HepG2 (cell line): ENCODE data around the gene SFXN5. TPM values are rescaled to one million over a fixed set of nuclear protein-coding genes. Genes with fewer than 3 reads are reported as not detected.

Experiments
- ATAC-seq: fragments of 200-7000 bp; cut with Tn5 transposase; 3 replicates; pipeline ENCODE4 v1.9.1; 2020; ENCODE audit warnings: mild to moderate bottlenecking, moderate library complexity
- BruUV-seq: library from RNA; stranded (reverse); fragments of 400-500 nt; replicated peaks from 2 replicates; lab custom pipeline; 2021; lab: Mats Ljungman, UMichigan
- CTCF ChIA-PET: fragments of 300-600 bp; formaldehyde crosslinking; extraction: SDS; loops from one replicate; lab custom pipeline; 2021; ENCODE audit warnings: low total read pairs, inconsistent platforms, low intra/inter-chr PET ratio; lab: Yijun Ruan, JAX
- POLR2A ChIA-PET: fragments of 350-600 bp; sonication (Branson Sonifier 250); formaldehyde crosslinking; loops from one replicate; lab custom pipeline; 2020; ENCODE audit warnings: antibody characterized with exemption, inconsistent platforms; lab: Yijun Ruan, JAX
- DNase-seq: peaks from one replicate; pipeline ENCODE4 v3.0.0-alpha.2; 2015; ENCODE audit warnings: low spot score
- FAIRE-seq: peaks from 3 replicates; lab custom pipeline; 2011; peaks lifted over from hg19 to GRCh38; lab: Jason Lieb, UNC
- H2AFZ ChIP-seq: one replicate; pipeline ENCODE4 v1.6.1; 2011; ENCODE audit warnings: low read length, inconsistent platforms
- H3K27ac ChIP-seq: fragments of 300-600 bp; 3 replicates; pipeline ENCODE4 v1.8.0; 2011; ENCODE audit warnings: mixed run types, mild to moderate bottlenecking, mixed read lengths, low read length, inconsistent platforms; ENCODE audit not compliant: insufficient read depth; ENCODE audit errors: extremely low read length
- H3K27me3 ChIP-seq, 2 experiments: fragments of 200-600 bp in 1 of 2; 2 replicates in 1 of 2; 3 replicates in 1 of 2; pipeline versions ENCODE4 v1.6.0 to v1.8.0; 2011; ENCODE audit warnings: low read length in 2 of 2, mild to moderate bottlenecking in 2 of 2, moderate library complexity in 2 of 2, inconsistent platforms in 1 of 2; ENCODE audit not compliant: insufficient read depth in 2 of 2, control insufficient read depth in 1 of 2
- H3K36me3 ChIP-seq, 2 experiments: fragments of 200-600 bp in 1 of 2; replicated peaks in 1 of 2; 2 replicates in 1 of 2; 3 replicates in 1 of 2; pipeline versions ENCODE4 v1.5.1 to v1.8.0; 2011; ENCODE audit warnings: low read length in 2 of 2, inconsistent platforms in 1 of 2; ENCODE audit not compliant: insufficient read depth in 2 of 2, control insufficient read depth in 1 of 2
- H3K4me1 ChIP-seq: 2 replicates; pipeline ENCODE4 v1.5.1; 2012; ENCODE audit warnings: low read length, inconsistent platforms; ENCODE audit not compliant: insufficient read depth
- H3K4me2 ChIP-seq: 2 replicates; pipeline ENCODE4 v1.6.0; 2011; ENCODE audit warnings: low read depth, low read length, inconsistent platforms
- H3K4me3 ChIP-seq, 3 experiments: fragments of 200-600 bp in 1 of 3; sonication (generic), shearing (Covaris generic) in 1 of 3; replicated peaks in 1 of 3; 2 replicates each; pipeline ENCODE4 v1.5.1; 2011 to 2016; ENCODE audit warnings: low read length in 3 of 3, inconsistent platforms in 2 of 3, low read depth in 2 of 3, mild to moderate bottlenecking in 2 of 3, control low read depth in 1 of 3, mixed read lengths in 1 of 3; ENCODE audit not compliant: insufficient read depth in 1 of 3
- H3K79me2 ChIP-seq: one replicate; pipeline ENCODE4 v1.6.1; 2011; ENCODE audit warnings: low read length, inconsistent platforms; ENCODE audit not compliant: insufficient read depth
- H3K9ac ChIP-seq: 2 replicates; pipeline ENCODE4 v1.6.0; 2011; ENCODE audit warnings: mild to moderate bottlenecking, low read depth, low read length, inconsistent platforms; ENCODE audit not compliant: insufficient read depth
- H3K9me3 ChIP-seq: 2 replicates; pipeline ENCODE4 v1.5.1; 2012; ENCODE audit warnings: mild to moderate bottlenecking, low read length
- H4K20me1 ChIP-seq: 2 replicates; pipeline ENCODE4 v1.6.0; 2011; ENCODE audit warnings: inconsistent platforms, mild to moderate bottlenecking, low read length, moderate library complexity; ENCODE audit not compliant: insufficient read depth
- BCL6 ChIP-seq: IDR thresholded peaks from 2 replicates; pipeline ENCODE4 v1.6.1; 2016; ENCODE audit warnings: missing genetic modification reagents, missing compliant biosample characterization
- HNF4G ChIP-seq, 2 experiments: sonication (generic) in 1 of 2; formaldehyde crosslinking in 1 of 2; IDR thresholded peaks; 2 replicates each; pipeline versions ENCODE4 v1.4.0 to v1.6.1; 2011 to 2020; ENCODE audit warnings: borderline replicate concordance in 2 of 2, low read depth in 2 of 2, mild to moderate bottlenecking in 2 of 2, low read length in 1 of 2, missing genetic modification reagents in 1 of 2, moderate library complexity in 1 of 2
- ISL2 ChIP-seq: sonication (generic); formaldehyde crosslinking; IDR thresholded peaks from 2 replicates; pipeline ENCODE4 v1.5.0; 2020; ENCODE audit warnings: missing genetic modification reagents
- MIXL1 ChIP-seq: IDR thresholded peaks from 2 replicates; pipeline ENCODE4 v1.6.1; 2016
- MTF2 ChIP-seq: sonication (generic); formaldehyde crosslinking; IDR thresholded peaks from 2 replicates; pipeline ENCODE4 v1.5.0; 2020; ENCODE audit warnings: missing genetic modification reagents, borderline replicate concordance
- MXD3 ChIP-seq: IDR thresholded peaks from 2 replicates; pipeline ENCODE4 v1.6.1; 2016; ENCODE audit warnings: mild to moderate bottlenecking, missing biosample characterization, missing genetic modification reagents
- NBN ChIP-seq: fragments of 450-650 bp; conservative IDR thresholded peaks from 2 replicates; pipeline ENCODE4 v1.6.1; 2017
- SUZ12 ChIP-seq: fragments of 150-350 bp; IDR thresholded peaks from 2 replicates; pipeline ENCODE4 v1.6.1; 2014; ENCODE audit warnings: low read depth, low read length
- ZNF432 ChIP-seq: sonication (generic); formaldehyde crosslinking; IDR thresholded peaks from 2 replicates; pipeline ENCODE4 v1.5.0; 2020; ENCODE audit warnings: missing genetic modification reagents, mild to moderate bottlenecking, borderline replicate concordance
- ZNF644 ChIP-seq: IDR thresholded peaks from 2 replicates; pipeline ENCODE4 v1.6.1; 2016; ENCODE audit warnings: low read depth
- WGBS: methylation state at CpG from one replicate; pipeline ENCODE4 v1.1.6; 2017; ENCODE audit warnings: low lambda C conversion rate; 5-methylcytosine and 5-hydroxymethylcytosine counted together
- in situ Hi-C: cut with HindIII; loops from 2 replicates; pipeline ENCODE4 v1.10.0; 2017; ENCODE audit warnings: low pct_unique_long_range_greater_than_20kb; ENCODE audit not compliant: extremely low pct_ligation_motif_present
- intact Hi-C: fragments of 100-400 bp; cut with micrococcal nuclease; formaldehyde crosslinking; loops from one replicate; pipeline ENCODE4 v1.10.0; 2022; ENCODE audit not compliant: unreplicated experiment
- polyA plus RNA-seq, 8 experiments: library from polyadenylated mRNA; depleted of rRNA in 3 of 8; stranded (reverse) in 7 of 8; unstranded in 1 of 8; fragments of >200 nt; fragmentation: Illumina TruSeq in 4 of 8; extraction: Trizol in 4 of 8; gene quantifications; 2 replicates each; pipeline versions ENCODE4 v1.2.1 to v1.2.3, GENCODE V29; 2011 to 2016; ENCODE audit warnings: low read depth in 4 of 8, missing spikeins in 1 of 8, mixed read lengths in 1 of 8; ENCODE audit not compliant: insufficient read depth in 1 of 8
- total RNA-seq, 5 experiments: library from RNA; depleted of rRNA; stranded (reverse); fragments of >200 nt; fragmentation: Illumina TruSeq; extraction: Trizol; gene quantifications; 2 replicates each; pipeline ENCODE4 v1.2.3, GENCODE V29; 2016; ENCODE audit warnings: low read depth in 1 of 5
- TF ChIP-seq, protein P1 (sequence below): sonication (generic); formaldehyde crosslinking; IDR thresholded peaks from 2 replicates; pipeline ENCODE4 v1.4.0; 2020; ENCODE audit warnings: missing genetic modification reagents, borderline replicate concordance
- TF ChIP-seq, protein P2 (sequence below): sonication (generic); formaldehyde crosslinking; conservative IDR thresholded peaks from 2 replicates; pipeline ENCODE4 v1.4.0; 2020; ENCODE audit warnings: missing genetic modification reagents
- TF ChIP-seq, protein P3 (sequence below): sonication (generic); formaldehyde crosslinking; IDR thresholded peaks from 2 replicates; pipeline ENCODE4 v1.8.1; 2023; ENCODE audit warnings: mild to moderate bottlenecking, missing genetic modification reagents, borderline replicate concordance
- TF ChIP-seq, protein P4 (sequence below): sonication (generic); formaldehyde crosslinking; IDR thresholded peaks from 2 replicates; pipeline ENCODE4 v1.5.0; 2020; ENCODE audit warnings: missing genetic modification reagents

SFXN5 gene
- total and polyA plus RNA-seq, 2 of the 13 experiments (the other 11 are each of a cell fraction or from before 2014, with no cell fraction given), result 34.9 to 37.4 TPM

DNA sequence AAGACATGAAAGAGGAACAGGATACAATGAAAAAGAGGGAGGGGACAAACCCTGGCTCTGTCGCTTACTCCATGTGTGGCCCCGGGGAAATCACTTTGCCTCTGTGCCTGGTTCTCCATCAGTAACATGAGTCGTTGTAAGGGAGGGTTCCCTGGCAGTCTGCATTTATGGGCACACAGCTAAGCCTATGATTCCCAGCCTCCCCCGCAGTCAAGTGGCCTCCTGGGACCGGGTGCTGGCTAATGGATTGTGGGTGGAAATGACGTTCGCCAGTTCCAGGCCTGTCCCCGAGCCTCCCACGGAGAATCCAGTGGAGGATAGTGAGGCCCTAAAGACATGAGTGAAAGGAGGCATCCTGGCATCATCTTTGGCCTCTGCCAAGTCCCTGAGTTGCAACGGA lies 42.7 kb downstream of the SFXN5 start (continued):
- TF ChIP-seq, protein P1, sequence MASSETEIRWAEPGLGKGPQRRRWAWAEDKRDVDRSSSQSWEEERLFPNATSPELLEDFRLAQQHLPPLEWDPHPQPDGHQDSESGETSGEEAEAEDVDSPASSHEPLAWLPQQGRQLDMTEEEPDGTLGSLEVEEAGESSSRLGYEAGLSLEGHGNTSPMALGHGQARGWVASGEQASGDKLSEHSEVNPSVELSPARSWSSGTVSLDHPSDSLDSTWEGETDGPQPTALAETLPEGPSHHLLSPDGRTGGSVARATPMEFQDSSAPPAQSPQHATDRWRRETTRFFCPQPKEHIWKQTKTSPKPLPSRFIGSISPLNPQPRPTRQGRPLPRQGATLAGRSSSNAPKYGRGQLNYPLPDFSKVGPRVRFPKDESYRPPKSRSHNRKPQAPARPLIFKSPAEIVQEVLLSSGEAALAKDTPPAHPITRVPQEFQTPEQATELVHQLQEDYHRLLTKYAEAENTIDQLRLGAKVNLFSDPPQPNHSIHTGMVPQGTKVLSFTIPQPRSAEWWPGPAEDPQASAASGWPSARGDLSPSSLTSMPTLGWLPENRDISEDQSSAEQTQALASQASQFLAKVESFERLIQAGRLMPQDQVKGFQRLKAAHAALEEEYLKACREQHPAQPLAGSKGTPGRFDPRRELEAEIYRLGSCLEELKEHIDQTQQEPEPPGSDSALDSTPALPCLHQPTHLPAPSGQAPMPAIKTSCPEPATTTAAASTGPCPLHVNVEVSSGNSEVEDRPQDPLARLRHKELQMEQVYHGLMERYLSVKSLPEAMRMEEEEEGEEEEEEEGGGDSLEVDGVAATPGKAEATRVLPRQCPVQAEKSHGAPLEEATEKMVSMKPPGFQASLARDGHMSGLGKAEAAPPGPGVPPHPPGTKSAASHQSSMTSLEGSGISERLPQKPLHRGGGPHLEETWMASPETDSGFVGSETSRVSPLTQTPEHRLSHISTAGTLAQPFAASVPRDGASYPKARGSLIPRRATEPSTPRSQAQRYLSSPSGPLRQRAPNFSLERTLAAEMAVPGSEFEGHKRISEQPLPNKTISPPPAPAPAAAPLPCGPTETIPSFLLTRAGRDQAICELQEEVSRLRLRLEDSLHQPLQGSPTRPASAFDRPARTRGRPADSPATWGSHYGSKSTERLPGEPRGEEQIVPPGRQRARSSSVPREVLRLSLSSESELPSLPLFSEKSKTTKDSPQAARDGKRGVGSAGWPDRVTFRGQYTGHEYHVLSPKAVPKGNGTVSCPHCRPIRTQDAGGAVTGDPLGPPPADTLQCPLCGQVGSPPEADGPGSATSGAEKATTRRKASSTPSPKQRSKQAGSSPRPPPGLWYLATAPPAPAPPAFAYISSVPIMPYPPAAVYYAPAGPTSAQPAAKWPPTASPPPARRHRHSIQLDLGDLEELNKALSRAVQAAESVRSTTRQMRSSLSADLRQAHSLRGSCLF (CRISPR knock-in tag), result no peak

GRCh38 chr2:73027340-73027739 lies 44.2 kb downstream of the SFXN5 start:
- H3K9ac ChIP-seq, result no peak overlapping the region
- no peak overlapping the region for H3K27ac ChIP-seq
- H3K79me2 ChIP-seq, result peaks cover 2% of the 10 kb centered on the region
- TF ChIP-seq, protein P2, sequence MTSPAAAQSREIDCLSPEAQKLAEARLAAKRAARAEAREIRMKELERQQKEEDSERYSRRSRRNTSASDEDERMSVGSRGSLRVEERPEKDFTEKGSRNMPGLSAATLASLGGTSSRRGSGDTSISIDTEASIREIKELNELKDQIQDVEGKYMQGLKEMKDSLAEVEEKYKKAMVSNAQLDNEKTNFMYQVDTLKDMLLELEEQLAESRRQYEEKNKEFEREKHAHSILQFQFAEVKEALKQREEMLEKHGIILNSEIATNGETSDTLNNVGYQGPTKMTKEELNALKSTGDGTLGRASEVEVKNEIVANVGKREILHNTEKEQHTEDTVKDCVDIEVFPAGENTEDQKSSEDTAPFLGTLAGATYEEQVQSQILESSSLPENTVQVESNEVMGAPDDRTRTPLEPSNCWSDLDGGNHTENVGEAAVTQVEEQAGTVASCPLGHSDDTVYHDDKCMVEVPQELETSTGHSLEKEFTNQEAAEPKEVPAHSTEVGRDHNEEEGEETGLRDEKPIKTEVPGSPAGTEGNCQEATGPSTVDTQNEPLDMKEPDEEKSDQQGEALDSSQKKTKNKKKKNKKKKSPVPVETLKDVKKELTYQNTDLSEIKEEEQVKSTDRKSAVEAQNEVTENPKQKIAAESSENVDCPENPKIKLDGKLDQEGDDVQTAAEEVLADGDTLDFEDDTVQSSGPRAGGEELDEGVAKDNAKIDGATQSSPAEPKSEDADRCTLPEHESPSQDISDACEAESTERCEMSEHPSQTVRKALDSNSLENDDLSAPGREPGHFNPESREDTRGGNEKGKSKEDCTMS (CRISPR knock-in tag), result no peak
- no peak for TF ChIP-seq ZNF432
- TF ChIP-seq MTF2 (CRISPR knock-in tag), result no peak
- no peak for TF ChIP-seq NBN
- no peak for TF ChIP-seq ISL2 (CRISPR knock-in tag)
- TF ChIP-seq, protein P3, sequence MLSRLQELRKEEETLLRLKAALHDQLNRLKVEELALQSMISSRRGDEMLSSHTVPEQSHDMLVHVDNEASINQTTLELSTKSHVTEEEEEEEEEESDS (CRISPR knock-in tag), result no peak
- TF ChIP-seq BCL6 (CRISPR knock-in tag), result no peak
- no peak for TF ChIP-seq HNF4G (IDR thresholded peaks at IDR 0.05; ENCODE audit: borderline replicate concordance, low read depth, low read length)
- TF ChIP-seq HNF4G (CRISPR knock-in tag; IDR thresholded peaks at IDR 0.05; ENCODE audit: borderline replicate concordance, low read depth), result no peak
- TF ChIP-seq ZNF644 (CRISPR knock-in tag), result no peak
- no peak for TF ChIP-seq SUZ12
- TF ChIP-seq MIXL1 (CRISPR knock-in tag), result no peak
- TF ChIP-seq, protein P4, sequence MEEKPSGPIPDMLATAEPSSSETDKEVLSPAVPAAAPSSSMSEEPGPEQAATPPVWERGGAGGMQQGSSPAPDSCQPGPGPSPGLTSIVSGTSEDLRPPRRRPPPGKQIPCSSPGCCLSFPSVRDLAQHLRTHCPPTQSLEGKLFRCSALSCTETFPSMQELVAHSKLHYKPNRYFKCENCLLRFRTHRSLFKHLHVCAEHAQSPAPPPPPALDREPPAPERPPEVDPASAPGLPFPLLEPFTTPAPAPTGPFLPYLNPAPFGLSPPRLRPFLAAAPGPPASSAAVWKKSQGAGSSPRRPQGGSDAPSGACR (CRISPR knock-in tag), result no peak
- TF ChIP-seq MXD3 (CRISPR knock-in tag), result no peak
- H3K4me3 ChIP-seq, result no peak overlapping the region
- no TSS peak for BruUV-seq
- no peak overlapping the region for H2AFZ ChIP-seq
- CTCF ChIA-PET, result no interaction called here
- peaks cover 39% of the 10 kb centered on the region for H3K4me1 ChIP-seq
- H3K9me3 ChIP-seq, result no peaks in the 10 kb centered on the region
- in situ Hi-C loops, result no loop called here
- FAIRE-seq, result no peak
- no peaks in the 10 kb centered on the region for H4K20me1 ChIP-seq
- ATAC-seq, result no peak
- H3K36me3 ChIP-seq, result peaks cover 5 to 19% of the 10 kb centered on the region in 2 experiments; a peak in 3 of 5 replicates
- intact Hi-C loops, result no loop called here
- H3K4me2 ChIP-seq, result no peak overlapping the region
- no peaks in the 10 kb centered on the region for H3K27me3 ChIP-seq
- POLR2A ChIA-PET, result no interaction called here
- 97% methylated on average over 1 of the region's 1 CpG for WGBS
- DNase-seq, result no peak
